Heart left ventricle (tissue), 13 donors: ENCODE results near the gene ATL1.

Experiments
- POLR2A ChIP-seq, 2 donors: fragments of 450-650 bp; IDR thresholded peaks; one replicate each; pipeline ENCODE4 v1.6.1; 2017; ENCODE audit warnings: antibody characterized with exemption in 2 of 2, mild to moderate bottlenecking in 2 of 2, moderate library complexity in 2 of 2
- TF ChIP-seq, protein P1 (sequence below), 12 donors: fragments of 200-600 bp; sonication (generic) in 4 of 12; IDR thresholded peaks; one replicate each; pipeline versions ENCODE4 v1.5.0 to v1.8.0; 2018 to 2022; ENCODE audit warnings: antibody characterized with exemption in 12 of 12, mild to moderate bottlenecking in 5 of 12
- donor health status: ischemic (EF 13 %, LVEDD 7.1; RV severe dilation, severe dysfunction).
- donor health status: DM: no; HTN: yes; CAD: no.
- donor health status: DM: no; HTN: no; CAD: no.
- donor health status: ischemic (EF 25% LVEDD 6.9; RV normal size, moderate dysfunction).
- donor health status: ischemic (EF 25% LVEDD 5.7; RV mildly dilated, moderate dysfunction).
- donor health status: ischemic (EF 35%, LVEDD 5.7; RV mildly dilated, moderate dysfunction).
- donor health status: nonischemic (EF 11% LVEDD 7.7; RV severe dilation, severe dysfunction).
- donor health status: DM: yes; HTN: yes; CAD: no.
- donor health status: PGD.
- donor health status: ischemic (EF 29% LVEDD 5.4; RV normal size, mild dysfunction).
- donor health status: nonischemic (EF 23%, LVEDD 6.1; RV moderate dilation, normal function).

DNA sequence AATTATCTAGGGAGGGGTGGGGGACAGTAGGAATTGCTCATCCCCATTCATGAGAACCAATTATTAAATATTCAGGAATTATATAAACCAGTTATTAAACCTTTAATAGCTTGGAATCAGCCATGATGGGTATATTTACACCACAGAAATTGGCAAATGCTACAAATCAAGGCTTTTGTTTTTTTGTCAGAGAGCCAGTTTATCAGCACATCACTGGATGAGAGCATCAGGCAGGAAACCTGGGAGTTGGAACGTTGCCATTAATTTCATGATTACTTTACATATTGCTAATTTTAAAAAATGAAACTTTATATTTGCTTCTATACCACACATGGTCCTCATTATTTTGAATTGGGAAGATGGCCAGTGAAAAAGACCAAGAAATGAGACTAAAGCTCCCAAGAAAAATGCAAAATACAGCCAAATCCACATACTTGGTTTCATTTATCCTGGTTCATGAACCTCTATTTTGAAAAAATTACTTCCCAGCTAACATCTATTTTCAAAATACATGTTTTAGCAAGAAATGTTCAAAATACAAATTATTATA, 48.4 kb downstream of the ATL1 start:
- no peak for TF ChIP-seq POLR2A (IDR thresholded peaks at IDR 0.05)
- TF ChIP-seq, protein P1, sequence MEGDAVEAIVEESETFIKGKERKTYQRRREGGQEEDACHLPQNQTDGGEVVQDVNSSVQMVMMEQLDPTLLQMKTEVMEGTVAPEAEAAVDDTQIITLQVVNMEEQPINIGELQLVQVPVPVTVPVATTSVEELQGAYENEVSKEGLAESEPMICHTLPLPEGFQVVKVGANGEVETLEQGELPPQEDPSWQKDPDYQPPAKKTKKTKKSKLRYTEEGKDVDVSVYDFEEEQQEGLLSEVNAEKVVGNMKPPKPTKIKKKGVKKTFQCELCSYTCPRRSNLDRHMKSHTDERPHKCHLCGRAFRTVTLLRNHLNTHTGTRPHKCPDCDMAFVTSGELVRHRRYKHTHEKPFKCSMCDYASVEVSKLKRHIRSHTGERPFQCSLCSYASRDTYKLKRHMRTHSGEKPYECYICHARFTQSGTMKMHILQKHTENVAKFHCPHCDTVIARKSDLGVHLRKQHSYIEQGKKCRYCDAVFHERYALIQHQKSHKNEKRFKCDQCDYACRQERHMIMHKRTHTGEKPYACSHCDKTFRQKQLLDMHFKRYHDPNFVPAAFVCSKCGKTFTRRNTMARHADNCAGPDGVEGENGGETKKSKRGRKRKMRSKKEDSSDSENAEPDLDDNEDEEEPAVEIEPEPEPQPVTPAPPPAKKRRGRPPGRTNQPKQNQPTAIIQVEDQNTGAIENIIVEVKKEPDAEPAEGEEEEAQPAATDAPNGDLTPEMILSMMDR (IDR thresholded peaks at IDR 0.05), result no peak
